ENCODE measurements around the gene FAM219B. TPM values are rescaled to one million over a fixed set of nuclear protein-coding genes. Genes with fewer than 3 reads are reported as not detected.

Gene FAM219B
- total and polyA plus RNA-seq, 4 donors, result 7.5 to 15.6 (median 12.2) TPM

DNA sequence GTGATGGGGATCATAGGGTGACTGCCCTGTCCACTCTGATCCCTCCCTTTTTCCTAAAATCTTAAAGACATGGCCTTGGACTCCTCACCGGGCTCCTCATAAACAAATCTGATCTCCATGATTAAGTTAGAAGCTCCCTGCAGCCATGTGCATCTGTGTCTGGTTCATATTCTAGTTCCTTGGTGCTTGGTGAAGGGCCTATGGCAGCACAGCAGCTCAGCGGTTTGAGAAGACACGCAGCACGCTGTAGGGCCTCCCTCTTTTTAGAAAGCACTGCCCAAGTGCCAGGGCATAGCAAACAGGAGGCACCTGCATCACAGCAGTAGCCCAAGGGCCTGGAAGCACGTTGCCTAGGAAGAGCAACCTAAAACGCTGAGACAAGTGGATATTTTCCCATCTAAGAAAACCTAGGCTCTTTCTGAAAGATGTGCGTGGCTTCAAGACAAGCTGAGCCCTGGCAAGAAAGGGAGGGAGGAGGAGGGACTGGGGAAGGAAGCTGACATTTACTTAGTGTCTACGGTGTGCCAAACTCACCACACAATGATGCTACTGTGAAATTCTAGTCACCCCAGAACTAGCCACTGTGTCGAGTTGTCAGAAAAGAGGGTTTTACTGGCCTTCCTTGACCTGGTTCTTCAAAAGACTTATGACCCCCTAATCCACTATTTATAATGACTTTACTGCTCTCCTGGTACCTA lies 48.8 kb downstream of the FAM219B start:
- peaks cover 0 to 5% (median 0%) of the 10 kb centered on the region in 4 donors for H3K4me1 ChIP-seq (ENCODE audit: control insufficient read depth in 4 of 4, insufficient read depth in 4 of 4, low read length in 3 of 4)
- H3K4me3 ChIP-seq (ENCODE audit: low read depth in 1 of 3, low read length in 3 of 3), result no peak overlapping the region
- H3K27ac ChIP-seq (ENCODE audit: low read depth in 1 of 2, low read length in 2 of 2), result no peak overlapping the region
- no peak overlapping the region for H3K9ac ChIP-seq (ENCODE audit: low read depth in 1 of 2, low read length in 2 of 2)
- no peaks in the 10 kb centered on the region for H3K9me3 ChIP-seq (ENCODE audit: control insufficient read depth in 4 of 4, low read length in 3 of 4)
- 77% methylated on average over 9 of the region's 9 CpGs for WGBS
- no peaks in the 10 kb centered on the region for H3K27me3 ChIP-seq (ENCODE audit: control insufficient read depth in 4 of 4, insufficient read depth in 4 of 4, low read length in 3 of 4)
- peaks cover 0 to 17% (median 4%) of the 10 kb centered on the region in 4 donors for H3K36me3 ChIP-seq (ENCODE audit: control insufficient read depth in 4 of 4, insufficient read depth in 3 of 4, low read depth in 1 of 4, low read length in 3 of 4)
- TF ChIP-seq TAF1 (conservative IDR thresholded peaks at IDR 0.05) (no peak), RAD21 (IDR thresholded peaks at IDR 0.05) (no peak), HNF4G (IDR thresholded peaks at IDR 0.05) (no peak), FOXA1 (IDR thresholded peaks at IDR 0.05) (no peak), SP1 (IDR thresholded peaks at IDR 0.05) (no peak), GABPA (IDR thresholded peaks at IDR 0.05 in 1 of 2, conservative IDR thresholded peaks at IDR 0.05 in 1 of 2) (no peak)
- TF ChIP-seq, protein P1, sequence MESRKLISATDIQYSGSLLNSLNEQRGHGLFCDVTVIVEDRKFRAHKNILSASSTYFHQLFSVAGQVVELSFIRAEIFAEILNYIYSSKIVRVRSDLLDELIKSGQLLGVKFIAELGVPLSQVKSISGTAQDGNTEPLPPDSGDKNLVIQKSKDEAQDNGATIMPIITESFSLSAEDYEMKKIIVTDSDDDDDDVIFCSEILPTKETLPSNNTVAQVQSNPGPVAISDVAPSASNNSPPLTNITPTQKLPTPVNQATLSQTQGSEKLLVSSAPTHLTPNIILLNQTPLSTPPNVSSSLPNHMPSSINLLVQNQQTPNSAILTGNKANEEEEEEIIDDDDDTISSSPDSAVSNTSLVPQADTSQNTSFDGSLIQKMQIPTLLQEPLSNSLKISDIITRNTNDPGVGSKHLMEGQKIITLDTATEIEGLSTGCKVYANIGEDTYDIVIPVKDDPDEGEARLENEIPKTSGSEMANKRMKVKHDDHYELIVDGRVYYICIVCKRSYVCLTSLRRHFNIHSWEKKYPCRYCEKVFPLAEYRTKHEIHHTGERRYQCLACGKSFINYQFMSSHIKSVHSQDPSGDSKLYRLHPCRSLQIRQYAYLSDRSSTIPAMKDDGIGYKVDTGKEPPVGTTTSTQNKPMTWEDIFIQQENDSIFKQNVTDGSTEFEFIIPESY (IDR thresholded peaks at IDR 0.05), result no peak
- TF ChIP-seq, protein P2, sequence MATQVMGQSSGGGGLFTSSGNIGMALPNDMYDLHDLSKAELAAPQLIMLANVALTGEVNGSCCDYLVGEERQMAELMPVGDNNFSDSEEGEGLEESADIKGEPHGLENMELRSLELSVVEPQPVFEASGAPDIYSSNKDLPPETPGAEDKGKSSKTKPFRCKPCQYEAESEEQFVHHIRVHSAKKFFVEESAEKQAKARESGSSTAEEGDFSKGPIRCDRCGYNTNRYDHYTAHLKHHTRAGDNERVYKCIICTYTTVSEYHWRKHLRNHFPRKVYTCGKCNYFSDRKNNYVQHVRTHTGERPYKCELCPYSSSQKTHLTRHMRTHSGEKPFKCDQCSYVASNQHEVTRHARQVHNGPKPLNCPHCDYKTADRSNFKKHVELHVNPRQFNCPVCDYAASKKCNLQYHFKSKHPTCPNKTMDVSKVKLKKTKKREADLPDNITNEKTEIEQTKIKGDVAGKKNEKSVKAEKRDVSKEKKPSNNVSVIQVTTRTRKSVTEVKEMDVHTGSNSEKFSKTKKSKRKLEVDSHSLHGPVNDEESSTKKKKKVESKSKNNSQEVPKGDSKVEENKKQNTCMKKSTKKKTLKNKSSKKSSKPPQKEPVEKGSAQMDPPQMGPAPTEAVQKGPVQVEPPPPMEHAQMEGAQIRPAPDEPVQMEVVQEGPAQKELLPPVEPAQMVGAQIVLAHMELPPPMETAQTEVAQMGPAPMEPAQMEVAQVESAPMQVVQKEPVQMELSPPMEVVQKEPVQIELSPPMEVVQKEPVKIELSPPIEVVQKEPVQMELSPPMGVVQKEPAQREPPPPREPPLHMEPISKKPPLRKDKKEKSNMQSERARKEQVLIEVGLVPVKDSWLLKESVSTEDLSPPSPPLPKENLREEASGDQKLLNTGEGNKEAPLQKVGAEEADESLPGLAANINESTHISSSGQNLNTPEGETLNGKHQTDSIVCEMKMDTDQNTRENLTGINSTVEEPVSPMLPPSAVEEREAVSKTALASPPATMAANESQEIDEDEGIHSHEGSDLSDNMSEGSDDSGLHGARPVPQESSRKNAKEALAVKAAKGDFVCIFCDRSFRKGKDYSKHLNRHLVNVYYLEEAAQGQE (IDR thresholded peaks at IDR 0.05), result no peak
- TF ChIP-seq, protein P3, sequence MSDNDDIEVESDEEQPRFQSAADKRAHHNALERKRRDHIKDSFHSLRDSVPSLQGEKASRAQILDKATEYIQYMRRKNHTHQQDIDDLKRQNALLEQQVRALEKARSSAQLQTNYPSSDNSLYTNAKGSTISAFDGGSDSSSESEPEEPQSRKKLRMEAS (IDR thresholded peaks at IDR 0.05), result no peak
- TF ChIP-seq, protein P4, sequence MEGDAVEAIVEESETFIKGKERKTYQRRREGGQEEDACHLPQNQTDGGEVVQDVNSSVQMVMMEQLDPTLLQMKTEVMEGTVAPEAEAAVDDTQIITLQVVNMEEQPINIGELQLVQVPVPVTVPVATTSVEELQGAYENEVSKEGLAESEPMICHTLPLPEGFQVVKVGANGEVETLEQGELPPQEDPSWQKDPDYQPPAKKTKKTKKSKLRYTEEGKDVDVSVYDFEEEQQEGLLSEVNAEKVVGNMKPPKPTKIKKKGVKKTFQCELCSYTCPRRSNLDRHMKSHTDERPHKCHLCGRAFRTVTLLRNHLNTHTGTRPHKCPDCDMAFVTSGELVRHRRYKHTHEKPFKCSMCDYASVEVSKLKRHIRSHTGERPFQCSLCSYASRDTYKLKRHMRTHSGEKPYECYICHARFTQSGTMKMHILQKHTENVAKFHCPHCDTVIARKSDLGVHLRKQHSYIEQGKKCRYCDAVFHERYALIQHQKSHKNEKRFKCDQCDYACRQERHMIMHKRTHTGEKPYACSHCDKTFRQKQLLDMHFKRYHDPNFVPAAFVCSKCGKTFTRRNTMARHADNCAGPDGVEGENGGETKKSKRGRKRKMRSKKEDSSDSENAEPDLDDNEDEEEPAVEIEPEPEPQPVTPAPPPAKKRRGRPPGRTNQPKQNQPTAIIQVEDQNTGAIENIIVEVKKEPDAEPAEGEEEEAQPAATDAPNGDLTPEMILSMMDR (IDR thresholded peaks at IDR 0.05; ENCODE audit: low read depth, low read length, missing input control), result no peak
- no peak for DNase-seq (ENCODE audit: low spot score)

DNA sequence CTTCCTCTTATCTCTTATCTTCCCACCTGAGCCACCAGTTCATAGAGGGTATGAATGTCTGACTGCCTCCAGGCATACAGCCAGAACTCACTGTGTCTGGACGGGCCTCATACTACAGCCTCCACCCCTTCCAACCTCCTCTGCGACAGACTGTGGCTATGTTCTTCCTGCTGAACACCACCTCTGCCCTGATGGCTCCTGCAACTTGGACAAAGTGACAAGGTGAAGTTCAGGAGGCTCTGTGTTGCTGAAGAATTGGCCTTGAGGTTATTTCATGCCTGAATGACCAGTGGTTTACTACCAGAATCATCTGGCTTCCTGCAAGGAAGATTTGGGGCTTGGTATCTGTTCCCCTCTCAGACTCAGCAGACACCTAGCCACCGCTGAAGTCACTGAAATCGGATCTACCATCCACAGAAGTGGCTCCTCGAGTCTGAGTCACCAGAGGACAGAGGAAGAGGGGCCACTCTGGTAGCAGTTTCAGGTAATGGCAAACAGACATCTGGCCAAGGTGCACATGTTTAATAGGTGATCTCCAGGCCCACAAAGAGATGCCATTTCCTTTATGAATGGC lies 49.5 kb downstream of the FAM219B start:
- Histone ChIP-seq H3K9me3 (ENCODE audit: control insufficient read depth in 4 of 4, low read length in 3 of 4) (no peaks in the 10 kb centered on the region), H3K4me3 (ENCODE audit: low read depth in 1 of 3, low read length in 3 of 3) (no peak overlapping the region), H3K27me3 (ENCODE audit: control insufficient read depth in 4 of 4, insufficient read depth in 4 of 4, low read length in 3 of 4) (no peaks in the 10 kb centered on the region), H3K27ac (ENCODE audit: low read depth in 1 of 2, low read length in 2 of 2) (no peak overlapping the region), H3K36me3 (ENCODE audit: control insufficient read depth in 4 of 4, insufficient read depth in 3 of 4, low read depth in 1 of 4, low read length in 3 of 4) (peaks cover 3 to 24% (median 10%) of the 10 kb centered on the region in 4 donors), H3K9ac (ENCODE audit: low read depth in 1 of 2, low read length in 2 of 2) (no peak overlapping the region), H3K4me1 (ENCODE audit: control insufficient read depth in 4 of 4, insufficient read depth in 4 of 4, low read length in 3 of 4) (peaks cover 0 to 5% (median 0%) of the 10 kb centered on the region in 4 donors)
- no peak for DNase-seq (ENCODE audit: low spot score)
- 73% methylated on average over 5 of the region's 5 CpGs for WGBS
- no peak for TF ChIP-seq GABPA (IDR thresholded peaks at IDR 0.05 in 1 of 2, conservative IDR thresholded peaks at IDR 0.05 in 1 of 2)
- TF ChIP-seq HNF4G (IDR thresholded peaks at IDR 0.05), result no peak
- no peak for TF ChIP-seq FOXA2 (IDR thresholded peaks at IDR 0.05)
- no peak for TF ChIP-seq RAD21 (IDR thresholded peaks at IDR 0.05)
- TF ChIP-seq, protein P2 (IDR thresholded peaks at IDR 0.05), result no peak
- no peak for TF ChIP-seq FOXA1 (IDR thresholded peaks at IDR 0.05)
- TF ChIP-seq NR2F2 (IDR thresholded peaks at IDR 0.05), result no peak
- TF ChIP-seq, protein P4 (IDR thresholded peaks at IDR 0.05; ENCODE audit: low read depth, low read length, missing input control), result no peak
- TF ChIP-seq, protein P1 (IDR thresholded peaks at IDR 0.05), result no peak

Measured in liver (tissue), 9 donors.